ENCODE data around the gene SHISA8. TPM values are rescaled to one million over a fixed set of nuclear protein-coding genes. Genes with fewer than 3 reads are reported as not detected.

SHISA8 gene
- total RNA-seq, 3 donors from 2014 or later: 3.9 to 5.6 (median 5.0) TPM

DNA sequence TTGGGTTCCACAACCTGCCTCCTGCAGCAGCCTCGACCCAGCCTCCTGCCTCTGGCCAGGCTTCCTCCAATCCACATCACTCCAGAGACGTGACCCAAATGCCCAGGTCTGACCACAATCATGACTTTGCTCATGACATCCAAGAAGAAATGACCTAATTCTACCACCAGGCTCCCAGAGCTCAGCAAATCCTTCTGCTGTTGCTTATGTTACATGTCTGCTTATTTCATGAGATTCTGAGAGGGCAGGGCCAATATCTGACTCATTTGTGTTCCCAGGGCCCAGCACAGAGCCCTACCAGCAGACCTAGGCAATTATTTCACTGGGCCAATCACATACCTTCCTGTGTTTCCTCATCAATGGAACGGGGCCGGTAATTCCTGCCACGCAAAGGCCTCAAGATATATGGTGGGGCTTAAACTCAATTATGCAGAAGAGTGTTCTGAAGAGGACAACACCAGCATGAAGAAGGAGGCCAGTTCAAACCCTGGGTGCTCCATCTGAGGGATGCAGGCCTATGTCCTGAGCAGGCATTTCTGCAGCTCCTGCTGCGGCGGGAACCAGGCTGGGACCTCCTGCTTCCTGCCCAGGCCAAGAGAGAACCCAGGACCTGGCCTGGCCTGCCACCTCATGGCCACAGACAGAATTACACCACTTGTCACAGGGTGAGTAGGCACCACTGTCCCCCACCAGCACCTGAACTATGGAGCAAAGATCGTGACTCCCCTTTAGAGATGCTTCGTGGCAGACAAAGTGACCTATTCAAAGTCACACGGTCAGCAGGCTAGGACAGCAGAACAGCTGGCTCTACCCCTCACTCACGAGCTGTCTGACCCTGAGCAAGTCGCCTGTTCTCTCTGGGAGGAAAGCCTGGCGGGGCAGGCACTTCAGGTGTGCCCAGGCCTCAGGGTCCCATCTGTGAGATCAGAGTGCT lies 26.2 kb upstream of the SHISA8 start:
- DNase-seq: peak; percentile 80
- ATAC-seq: peak; percentile 58 to 65
- H3K9me3 Mint-ChIP-seq: no peaks in the 10 kb centered on the region
- peaks cover 2% of the 10 kb centered on the region for H3K36me3 Mint-ChIP-seq (ENCODE audit: insufficient read depth)
- H3K27me3 Mint-ChIP-seq (ENCODE audit: low read depth): no peaks in the 10 kb centered on the region
- H3K4me3 Mint-ChIP-seq: peak overlapping the region; percentile 87
- H3K4me1 Mint-ChIP-seq (ENCODE audit: low read depth): peaks cover 68% of the 10 kb centered on the region

GRCh38 chr22:41939981-41940831 lies 25.3 kb upstream of the SHISA8 start:
- Mint-ChIP-seq H3K9me3 (no peaks in the 10 kb centered on the region), H3K36me3 (ENCODE audit: insufficient read depth) (peaks cover 2% of the 10 kb centered on the region), H3K4me3 (peak overlapping the region; percentile 87), H3K4me1 (ENCODE audit: low read depth) (peaks cover 64% of the 10 kb centered on the region), H3K27me3 (ENCODE audit: low read depth) (no peaks in the 10 kb centered on the region)
- ATAC-seq (peak; percentile 73 to 80), DNase-seq (peak; percentile 91)

DNA sequence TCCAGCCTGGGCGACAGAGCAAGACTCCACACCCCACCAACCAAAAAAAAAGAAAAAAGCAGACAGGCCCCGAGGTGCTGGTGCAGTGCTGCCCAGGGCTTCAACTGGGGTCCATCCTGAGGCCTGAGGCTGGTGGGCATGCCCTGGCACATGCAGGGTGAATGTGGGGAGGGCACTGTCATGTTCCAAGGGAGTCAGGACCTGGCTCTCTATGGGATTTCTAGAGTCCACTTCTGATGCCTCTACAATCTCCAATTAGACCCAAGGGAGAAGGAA lies 22.0 kb upstream of the SHISA8 start:
- Mint-ChIP-seq H3K4me1 (ENCODE audit: low read depth) (peaks cover 48% of the 10 kb centered on the region), H3K9me3 (no peaks in the 10 kb centered on the region), H3K4me3 (no peak overlapping the region), H3K27me3 (ENCODE audit: low read depth) (no peaks in the 10 kb centered on the region), H3K36me3 (ENCODE audit: insufficient read depth) (no peaks in the 10 kb centered on the region)
- ATAC-seq (no peak), DNase-seq (no peak)

GRCh38 chr22:41935509-41935908 lies 20.6 kb upstream of the SHISA8 start:
- Mint-ChIP-seq H3K4me3 (no peak overlapping the region), H3K36me3 (ENCODE audit: insufficient read depth) (no peaks in the 10 kb centered on the region), H3K27me3 (ENCODE audit: low read depth) (no peaks in the 10 kb centered on the region), H3K9me3 (no peaks in the 10 kb centered on the region), H3K4me1 (ENCODE audit: low read depth) (peaks cover 38% of the 10 kb centered on the region)
- no peak for ATAC-seq
- DNase-seq: no peak

- Mint-ChIP-seq H3K9me3 (no peaks in the 10 kb centered on the region), H3K4me3 (no peak overlapping the region), H3K4me1 (ENCODE audit: low read depth) (peaks cover 33% of the 10 kb centered on the region), H3K27me3 (ENCODE audit: low read depth) (no peaks in the 10 kb centered on the region), H3K36me3 (ENCODE audit: insufficient read depth) (no peaks in the 10 kb centered on the region)
- DNase-seq (no peak), ATAC-seq (no peak)
Observed at GRCh38 chr22:41935015-41935351, 20.1 kb upstream of the SHISA8 start.

- Mint-ChIP-seq H3K4me3 (no peak overlapping the region), H3K27me3 (ENCODE audit: low read depth) (no peaks in the 10 kb centered on the region), H3K4me1 (ENCODE audit: low read depth) (peaks cover 28% of the 10 kb centered on the region), H3K9me3 (no peaks in the 10 kb centered on the region), H3K36me3 (ENCODE audit: insufficient read depth) (no peaks in the 10 kb centered on the region)
- ATAC-seq (no peak), DNase-seq (no peak)
Observed at GRCh38 chr22:41934284-41935014, 19.6 kb upstream of the SHISA8 start.

- Mint-ChIP-seq H3K27me3 (ENCODE audit: low read depth) (no peaks in the 10 kb centered on the region), H3K36me3 (ENCODE audit: insufficient read depth) (no peaks in the 10 kb centered on the region), H3K4me3 (no peak overlapping the region), H3K4me1 (ENCODE audit: low read depth) (peaks cover 26% of the 10 kb centered on the region), H3K9me3 (no peaks in the 10 kb centered on the region)
- no peak for DNase-seq
- peak in 1 of 2 donors; percentile 4 for ATAC-seq
Observed at GRCh38 chr22:41933411-41934177, 18.7 kb upstream of the SHISA8 start.

DNA sequence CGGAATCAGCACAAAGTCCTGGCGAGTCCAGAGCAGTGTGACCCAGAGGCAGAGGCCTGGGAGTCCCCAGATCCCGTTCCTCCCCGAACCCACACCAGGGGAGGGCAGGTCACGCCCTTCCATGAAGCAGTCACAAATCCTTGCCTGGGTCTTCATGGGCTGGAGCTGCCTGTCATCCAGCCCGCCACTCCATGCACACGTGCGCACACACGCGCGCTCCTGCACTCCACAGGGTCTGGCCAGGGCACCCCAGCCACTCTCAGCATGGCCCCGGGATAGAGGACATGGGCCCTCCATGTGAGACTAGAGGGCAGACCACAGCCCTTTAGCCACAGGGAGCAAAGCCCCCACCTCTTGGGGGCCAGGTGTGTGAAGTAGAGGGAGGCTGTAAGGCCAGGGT lies 17.5 kb upstream of the SHISA8 start:
- no peak for ATAC-seq

DNA sequence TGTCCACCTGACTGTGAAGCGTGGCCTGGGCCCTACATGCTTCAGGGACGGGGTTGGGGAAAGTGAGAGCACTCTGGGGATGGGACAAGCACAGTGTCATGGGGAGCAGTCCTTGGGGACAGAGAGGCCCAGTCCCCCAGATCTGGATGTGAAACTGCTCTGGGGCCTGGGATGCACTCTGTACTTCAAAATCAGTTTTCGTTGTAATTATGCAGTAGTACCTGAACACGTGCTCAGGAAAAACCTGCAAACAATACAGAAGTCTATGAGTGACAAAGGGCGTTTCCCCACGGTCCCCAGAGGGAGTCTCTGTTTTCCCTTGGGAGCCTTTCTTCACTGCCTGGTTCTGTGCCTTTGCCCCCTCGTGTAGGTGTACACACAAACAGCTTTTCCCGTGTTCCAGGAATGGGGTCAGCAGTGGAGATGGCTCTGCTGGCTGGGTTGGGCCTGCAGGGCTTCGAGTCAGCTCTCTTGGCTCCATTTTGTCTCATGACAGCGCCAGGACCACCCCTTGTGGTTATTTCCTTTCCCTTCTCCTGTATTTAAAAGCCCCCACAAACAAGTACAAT lies 16.9 kb upstream of the SHISA8 start:
- no peak overlapping the region for H3K4me3 Mint-ChIP-seq
- ATAC-seq (no peak), DNase-seq (no peak)
- no peaks in the 10 kb centered on the region for H3K9me3 Mint-ChIP-seq
- no peaks in the 10 kb centered on the region for H3K36me3 Mint-ChIP-seq (ENCODE audit: insufficient read depth)
- peaks cover 27% of the 10 kb centered on the region for H3K4me1 Mint-ChIP-seq (ENCODE audit: low read depth)
- no peaks in the 10 kb centered on the region for H3K27me3 Mint-ChIP-seq (ENCODE audit: low read depth)

More for the DNA sequence above, 17.5 kb upstream of the SHISA8 start:
- peaks cover 28% of the 10 kb centered on the region for H3K4me1 Mint-ChIP-seq (ENCODE audit: low read depth)
- no peak for DNase-seq
- H3K9me3 Mint-ChIP-seq: no peaks in the 10 kb centered on the region
- H3K27me3 Mint-ChIP-seq (ENCODE audit: low read depth): no peaks in the 10 kb centered on the region
- no peak overlapping the region for H3K4me3 Mint-ChIP-seq
- H3K36me3 Mint-ChIP-seq (ENCODE audit: insufficient read depth): no peaks in the 10 kb centered on the region

DNA sequence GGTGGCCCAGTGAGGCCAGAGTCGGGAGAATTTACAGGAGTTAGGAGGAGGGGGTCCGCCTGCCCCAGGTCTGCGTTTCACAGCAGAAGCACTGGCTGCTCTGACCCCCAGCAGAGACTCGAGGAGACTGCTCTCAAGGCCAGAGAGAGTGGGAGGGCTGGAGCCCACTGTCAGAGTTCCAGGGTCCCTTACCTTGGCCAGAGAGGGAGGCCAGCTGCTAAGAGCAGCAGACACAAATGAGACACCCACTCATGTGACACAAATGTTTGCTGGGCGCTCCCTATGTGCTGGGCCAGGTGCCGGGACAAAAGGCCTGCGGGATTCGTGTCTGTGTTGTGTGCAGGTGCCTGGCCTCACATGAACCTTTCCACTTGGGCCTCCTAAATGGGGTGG lies 14.5 kb upstream of the SHISA8 start:
- Mint-ChIP-seq H3K4me1 (ENCODE audit: low read depth) (peaks cover 27% of the 10 kb centered on the region), H3K9me3 (no peaks in the 10 kb centered on the region), H3K27me3 (ENCODE audit: low read depth) (peaks cover 4% of the 10 kb centered on the region), H3K4me3 (no peak overlapping the region), H3K36me3 (ENCODE audit: insufficient read depth) (peaks cover 2% of the 10 kb centered on the region)
- ATAC-seq: no peak
- no peak for DNase-seq

GRCh38 chr22:41928593-41929417 lies 13.9 kb upstream of the SHISA8 start:
- no peak overlapping the region for H3K4me3 Mint-ChIP-seq
- peaks cover 27% of the 10 kb centered on the region for H3K4me1 Mint-ChIP-seq (ENCODE audit: low read depth)
- peaks cover 4% of the 10 kb centered on the region for H3K27me3 Mint-ChIP-seq (ENCODE audit: low read depth)
- H3K9me3 Mint-ChIP-seq: no peaks in the 10 kb centered on the region
- no peak for DNase-seq
- H3K36me3 Mint-ChIP-seq (ENCODE audit: insufficient read depth): peaks cover 2% of the 10 kb centered on the region
- no peak for ATAC-seq

DNA sequence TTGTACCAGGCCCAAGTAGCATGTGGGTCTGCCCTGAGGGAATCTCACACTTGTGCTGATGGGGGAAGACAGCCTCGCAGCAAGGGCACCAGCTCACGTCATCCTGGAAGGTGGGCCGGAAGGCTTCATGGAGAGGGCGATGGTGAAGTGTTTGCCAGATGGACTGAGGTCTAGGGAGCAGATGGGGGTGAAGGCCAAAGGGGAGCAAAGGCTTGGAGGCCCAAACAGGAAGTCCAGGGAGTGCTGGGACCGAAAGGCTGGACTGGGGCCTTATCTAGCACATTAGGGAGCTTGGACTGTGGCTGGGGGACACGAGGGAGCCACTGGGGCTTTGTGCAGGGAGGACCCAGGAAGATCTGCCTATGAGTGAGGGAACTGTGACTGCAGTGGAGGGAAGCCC lies 12.9 kb upstream of the SHISA8 start:
- H3K4me3 Mint-ChIP-seq: peak overlapping the region; percentile 74
- H3K36me3 Mint-ChIP-seq (ENCODE audit: insufficient read depth): peaks cover 2% of the 10 kb centered on the region
- no peak for ATAC-seq
- H3K9me3 Mint-ChIP-seq: no peaks in the 10 kb centered on the region
- no peak for DNase-seq
- H3K27me3 Mint-ChIP-seq (ENCODE audit: low read depth): peaks cover 4% of the 10 kb centered on the region
- H3K4me1 Mint-ChIP-seq (ENCODE audit: low read depth): peaks cover 27% of the 10 kb centered on the region
